Endothelial cell of umbilical vein (primary cell): ENCODE measurements around the gene OPCML. TPM values are rescaled to one million over a fixed set of nuclear protein-coding genes. Genes with fewer than 3 reads are reported as not detected.

Experiments used
- BruUV-seq: library from RNA; stranded (reverse); fragments of 400-500 nt; replicated peaks from 2 replicates; lab custom pipeline; 2021; lab: Mats Ljungman, UMichigan
- CTCF ChIA-PET: fragments of 300-600, 350-600 bp; sonication (Branson Sonifier 250); formaldehyde crosslinking; loops from one replicate; lab custom pipeline; 2021; ENCODE audit warnings: antibody characterized with exemption, inconsistent platforms; lab: Charles Lee
- POLR2A ChIA-PET: fragments of 300-600, 350-600 bp; sonication (Branson Sonifier 250); formaldehyde crosslinking; loops from one replicate; lab custom pipeline; 2021; ENCODE audit warnings: antibody characterized with exemption, inconsistent platforms; lab: Charles Lee
- DNase-seq: peaks from one replicate; pipeline ENCODE4 v3.0.0-alpha.2; 2011; ENCODE audit warnings: low read depth, low spot score
- FAIRE-seq: peaks from 2 replicates; lab custom pipeline; 2011; peaks lifted over from hg19 to GRCh38; lab: Jason Lieb, UNC
- H2AFZ ChIP-seq: 2 replicates; pipeline ENCODE4 v1.6.0; 2012; ENCODE audit warnings: low read depth, low read length, control low read depth, inconsistent platforms
- H3K27ac ChIP-seq: 2 replicates; pipeline ENCODE4 v1.5.1; 2011; ENCODE audit warnings: low read depth, mild to moderate bottlenecking, control low read depth, low read length, moderate library complexity; ENCODE audit not compliant: insufficient read depth
- H3K27me3 ChIP-seq, 2 experiments: 2 replicates each; pipeline versions ENCODE4 v1.6.0 to v1.6.1; 2011; ENCODE audit warnings: low read length in 2 of 2, mixed read lengths in 1 of 2; ENCODE audit not compliant: control insufficient read depth in 2 of 2, insufficient read depth in 2 of 2
- H3K36me3 ChIP-seq, 2 experiments: 2 replicates in 1 of 2; 3 replicates in 1 of 2; pipeline ENCODE4 v1.5.1; 2011; ENCODE audit warnings: low read length in 2 of 2, mild to moderate bottlenecking in 1 of 2, moderate library complexity in 1 of 2; ENCODE audit not compliant: control insufficient read depth in 2 of 2, insufficient read depth in 2 of 2; ENCODE audit errors: extremely low read depth in 1 of 2
- H3K4me1 ChIP-seq: 3 replicates; pipeline ENCODE4 v1.5.1; 2011; ENCODE audit warnings: mild to moderate bottlenecking, low read length; ENCODE audit not compliant: control insufficient read depth, insufficient read depth; ENCODE audit errors: extremely low read depth
- H3K4me2 ChIP-seq: 2 replicates; pipeline ENCODE4 v1.6.1; 2011; ENCODE audit warnings: low read length, control low read depth, mixed read lengths; ENCODE audit not compliant: insufficient read depth
- H3K4me3 ChIP-seq, 3 experiments: fragments of 200-600 bp in 1 of 3; sonication (generic), shearing (Covaris generic) in 1 of 3; replicated peaks in 1 of 3; 2 replicates each; pipeline ENCODE4 v1.5.1; 2011 to 2016; ENCODE audit warnings: control low read depth in 3 of 3, low read length in 3 of 3, mild to moderate bottlenecking in 2 of 3, inconsistent platforms in 1 of 3, low read depth in 1 of 3, moderate library complexity in 1 of 3; ENCODE audit not compliant: insufficient read depth in 1 of 3
- H3K79me2 ChIP-seq: 2 replicates; pipeline ENCODE4 v1.6.0; 2012; ENCODE audit warnings: low read length, inconsistent platforms; ENCODE audit not compliant: control insufficient read depth, insufficient read depth
- H3K9ac ChIP-seq: replicated peaks from 2 replicates; pipeline ENCODE3; 2011; ENCODE audit warnings: low read length, control low read depth; ENCODE audit not compliant: insufficient read depth; ENCODE audit errors: extremely low read depth
- H3K9me1 ChIP-seq: replicated peaks from 3 replicates; pipeline ENCODE4 v1.6.0; 2011; ENCODE audit warnings: mild to moderate bottlenecking, low read length; ENCODE audit not compliant: control insufficient read depth, insufficient read depth; ENCODE audit errors: extremely low read depth
- H3K9me3 ChIP-seq: replicated peaks from 2 replicates; pipeline ENCODE4 v1.5.1; 2012; ENCODE audit warnings: low read length, inconsistent platforms; ENCODE audit not compliant: control insufficient read depth, insufficient read depth
- H4K20me1 ChIP-seq: replicated peaks from 2 replicates; pipeline ENCODE3; 2011; ENCODE audit warnings: mild to moderate bottlenecking, low read length; ENCODE audit not compliant: control insufficient read depth, insufficient read depth; ENCODE audit errors: extremely low read depth
- EZH2 ChIP-seq: IDR thresholded peaks from 2 replicates; pipeline ENCODE4 v1.6.1; 2012; ENCODE audit warnings: borderline replicate concordance, low read depth, mild to moderate bottlenecking, moderate library complexity, low read length, inconsistent platforms; ENCODE audit not compliant: severe bottlenecking
- FOS ChIP-seq: IDR thresholded peaks from 2 replicates; pipeline ENCODE4 v1.6.1; 2011; ENCODE audit warnings: mild to moderate bottlenecking, low read length, moderate library complexity, borderline replicate concordance; ENCODE audit not compliant: insufficient read depth
- GATA2 ChIP-seq: IDR thresholded peaks from 2 replicates; pipeline ENCODE4 v1.7.0; 2011; ENCODE audit warnings: low read depth, mild to moderate bottlenecking, moderate library complexity, mixed read lengths, low read length; ENCODE audit not compliant: insufficient read length, insufficient read depth
- JUN ChIP-seq: IDR thresholded peaks from 2 replicates; pipeline ENCODE4 v1.6.1; 2011; ENCODE audit warnings: borderline replicate concordance, low read depth; ENCODE audit not compliant: insufficient read length, insufficient read depth
- MAX ChIP-seq: IDR thresholded peaks from 2 replicates; pipeline ENCODE4 v1.6.1; 2011; ENCODE audit not compliant: insufficient read depth, insufficient read length
- MYC ChIP-seq: IDR thresholded peaks from one replicate; pipeline ENCODE4 v1.6.1; 2011; ENCODE audit warnings: mild to moderate bottlenecking, low read depth, low read length
- POLR2A ChIP-seq: IDR thresholded peaks from 2 replicates; pipeline ENCODE4 v1.6.1; 2012; ENCODE audit warnings: low read depth, mild to moderate bottlenecking, control low read depth, low read length
- POLR2AphosphoS5 ChIP-seq: IDR thresholded peaks from 2 replicates; pipeline ENCODE4 v1.6.1; 2012; ENCODE audit warnings: low read depth, mild to moderate bottlenecking, control low read depth, low read length, moderate library complexity; ENCODE audit not compliant: insufficient read depth
- dilution Hi-C: fragments of 300-500 bp; cut with MboI; formaldehyde crosslinking; loops from one replicate; pipeline ENCODE4 v1.15.0; 2019; ENCODE audit warnings: low sequenced_read_pairs; ENCODE audit not compliant: extremely low pct_ligation_motif_present
- intact Hi-C: fragments of 100-400 bp; cut with micrococcal nuclease; formaldehyde crosslinking; loops from one replicate; pipeline ENCODE4 v1.10.0; 2022
- polyA plus RNA-seq, 4 experiments: library from polyadenylated mRNA; depleted of rRNA in 3 of 4; stranded (reverse) in 3 of 4; unstranded in 1 of 4; fragments of >200 nt; gene quantifications; 2 replicates each; pipeline versions ENCODE4 v1.2.1 to v1.2.3, GENCODE V29; 2011 to 2012; ENCODE audit warnings: missing spikeins in 1 of 4
- total RNA-seq: library from RNA; stranded (reverse); gene quantifications from 2 replicates; pipeline ENCODE4 v1.2.3, GENCODE V29; 2021
- TF ChIP-seq, protein P1 (sequence below), 2 donors: IDR thresholded peaks; 1 replicate in 1 of 2; 2 replicates in 1 of 2; pipeline ENCODE4 v1.5.1; 2011; ENCODE audit warnings: low read length in 2 of 2, mild to moderate bottlenecking in 2 of 2, moderate library complexity in 2 of 2, control low read depth in 1 of 2, inconsistent platforms in 1 of 2, low read depth in 1 of 2; ENCODE audit not compliant: insufficient read depth in 1 of 2; ENCODE audit errors: extremely low read depth in 1 of 2

OPCML gene
- total and polyA plus RNA-seq, 2 donors (not counting 3 experiments of a cell fraction or from before 2014, with no cell fraction given), result not detected

DNA sequence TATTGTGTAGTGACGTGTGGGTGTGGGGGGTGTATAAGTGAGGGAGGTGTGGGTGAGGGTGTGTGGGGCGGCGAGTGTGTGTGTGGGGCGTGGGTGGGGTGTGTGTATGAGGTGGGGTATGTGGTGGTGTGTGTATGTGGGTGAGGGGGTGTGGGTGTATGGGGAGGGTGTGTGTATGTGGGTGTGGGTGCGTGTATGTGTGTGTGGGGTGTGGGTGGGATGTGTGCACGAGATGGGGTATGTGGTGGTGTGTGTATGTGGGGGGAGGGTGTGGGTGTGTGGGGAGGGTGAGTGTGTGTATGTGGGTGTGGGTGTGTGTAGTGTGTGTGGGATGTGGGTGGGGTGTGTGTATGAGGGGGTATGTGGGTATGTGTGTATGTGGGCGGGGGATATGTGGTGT, 205.5 kb downstream of the OPCML start:
- Histone ChIP-seq H3K27ac (no peak overlapping the region), H3K9me1 (no peaks in the 10 kb centered on the region), H3K79me2 (no peaks in the 10 kb centered on the region), H3K9ac (no peak overlapping the region), H4K20me1 (no peaks in the 10 kb centered on the region), H3K9me3 (peaks cover 4% of the 10 kb centered on the region), H3K4me2 (no peak overlapping the region), H3K36me3 (no peaks in the 10 kb centered on the region), H2AFZ (no peak overlapping the region), H3K4me1 (no peaks in the 10 kb centered on the region), H3K4me3 (no peak overlapping the region), H3K27me3 (no peaks in the 10 kb centered on the region)
- TF ChIP-seq MAX (no peak), FOS (no peak), POLR2AphosphoS5 (no peak), POLR2A (no peak), GATA2 (no peak), EZH2 (no peak), MYC (no peak)
- FAIRE-seq (no peak), DNase-seq (no peak)
- ChIA-PET POLR2A (no interaction called here), CTCF (no interaction called here)
- dilution Hi-C loops (no loop called here), intact Hi-C loops (no loop called here)
- no TSS peak for BruUV-seq

DNA sequence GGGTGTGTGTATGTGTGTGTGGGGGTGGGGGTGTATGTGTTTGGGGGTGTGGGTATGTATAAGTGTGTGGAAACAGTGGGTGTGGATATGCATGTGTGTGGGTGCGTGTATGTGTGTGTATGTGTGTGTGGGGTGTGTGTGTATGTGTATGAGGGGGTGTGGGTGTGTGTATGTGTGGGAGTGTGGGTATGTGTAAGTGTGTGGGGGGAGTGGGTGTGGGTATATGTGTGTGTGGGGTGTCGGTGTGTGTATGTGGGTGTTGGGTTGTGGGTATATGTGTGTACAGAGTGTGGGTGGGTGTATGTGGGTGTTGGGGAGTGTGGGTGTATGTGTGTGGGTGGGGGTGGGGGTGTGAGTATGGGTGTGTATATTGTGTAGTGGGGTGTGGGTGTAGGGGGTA, 206.0 kb downstream of the OPCML start:
- Histone ChIP-seq H3K27ac (no peak overlapping the region), H2AFZ (no peak overlapping the region), H3K9me1 (no peaks in the 10 kb centered on the region), H3K27me3 (no peaks in the 10 kb centered on the region), H4K20me1 (no peaks in the 10 kb centered on the region), H3K4me1 (no peaks in the 10 kb centered on the region), H3K4me2 (no peak overlapping the region), H3K79me2 (no peaks in the 10 kb centered on the region), H3K9ac (no peak overlapping the region), H3K36me3 (no peaks in the 10 kb centered on the region), H3K9me3 (peaks cover 4% of the 10 kb centered on the region), H3K4me3 (no peak overlapping the region)
- dilution Hi-C loops, result no loop called here
- CTCF ChIA-PET, result no interaction called here
- intact Hi-C loops, result no loop called here
- POLR2A ChIA-PET, result no interaction called here
- DNase-seq (no peak), FAIRE-seq (no peak)
- TF ChIP-seq JUN (no peak), FOS (no peak), POLR2A (no peak), POLR2AphosphoS5 (no peak), MAX (no peak), EZH2 (no peak), MYC (no peak), GATA2 (no peak)
- TF ChIP-seq, protein P1, sequence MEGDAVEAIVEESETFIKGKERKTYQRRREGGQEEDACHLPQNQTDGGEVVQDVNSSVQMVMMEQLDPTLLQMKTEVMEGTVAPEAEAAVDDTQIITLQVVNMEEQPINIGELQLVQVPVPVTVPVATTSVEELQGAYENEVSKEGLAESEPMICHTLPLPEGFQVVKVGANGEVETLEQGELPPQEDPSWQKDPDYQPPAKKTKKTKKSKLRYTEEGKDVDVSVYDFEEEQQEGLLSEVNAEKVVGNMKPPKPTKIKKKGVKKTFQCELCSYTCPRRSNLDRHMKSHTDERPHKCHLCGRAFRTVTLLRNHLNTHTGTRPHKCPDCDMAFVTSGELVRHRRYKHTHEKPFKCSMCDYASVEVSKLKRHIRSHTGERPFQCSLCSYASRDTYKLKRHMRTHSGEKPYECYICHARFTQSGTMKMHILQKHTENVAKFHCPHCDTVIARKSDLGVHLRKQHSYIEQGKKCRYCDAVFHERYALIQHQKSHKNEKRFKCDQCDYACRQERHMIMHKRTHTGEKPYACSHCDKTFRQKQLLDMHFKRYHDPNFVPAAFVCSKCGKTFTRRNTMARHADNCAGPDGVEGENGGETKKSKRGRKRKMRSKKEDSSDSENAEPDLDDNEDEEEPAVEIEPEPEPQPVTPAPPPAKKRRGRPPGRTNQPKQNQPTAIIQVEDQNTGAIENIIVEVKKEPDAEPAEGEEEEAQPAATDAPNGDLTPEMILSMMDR (IDR thresholded peaks at IDR 0.05; ENCODE audit: extremely low read depth in 1 of 2, insufficient read depth in 1 of 2, low read depth in 1 of 2, low read length in 2 of 2), result no peak
- no TSS peak for BruUV-seq
